OCI-LY3 (cell line): ENCODE data around the gene KLHL29.

Experiments used
- CTCF ChIP-seq: fragments of 200-600, 300-600 bp; sonication (generic); IDR thresholded peaks from 2 replicates; pipeline ENCODE4 v1.5.1; 2014; ENCODE audit warnings: antibody characterized with exemption, low read length, low read depth
- EZH2phosphoT487 ChIP-seq: fragments of 200-600 bp; shearing (Covaris generic); IDR thresholded peaks from 2 replicates; pipeline ENCODE4 v1.6.1; 2018; ENCODE audit warnings: antibody characterized with exemption, mixed run types, low read depth

GRCh38 chr2:23675506-23675905, 290.5 kb downstream of the KLHL29 start:
- TF ChIP-seq CTCF, result no peak
- TF ChIP-seq EZH2phosphoT487, result no peak
